Ascending aorta (tissue), 2 donors: ENCODE data around the gene HBS1L. TPM values are rescaled to one million over a fixed set of nuclear protein-coding genes. Genes with fewer than 3 reads are reported as not detected.

Experiments used
- DNase-seq, 2 donors: peaks; one replicate each; pipeline ENCODE4 v3.0.0-alpha.2; 2019; ENCODE audit warnings: low spot score in 2 of 2
- H3K27ac ChIP-seq, 2 donors: fragments of 200-600 bp; sonication (generic); one replicate each; pipeline ENCODE4 v1.5.1; 2016 to 2017; ENCODE audit warnings: mild to moderate bottlenecking in 1 of 2
- H3K27me3 ChIP-seq: fragments of 200-600 bp; sonication (generic); one replicate; pipeline ENCODE4 v1.5.1; 2017
- H3K36me3 ChIP-seq, 2 donors: fragments of 200-600 bp; sonication (generic); one replicate each; pipeline ENCODE4 v1.5.1; 2016
- H3K4me1 ChIP-seq, 2 donors: fragments of 200-600 bp; sonication (generic); one replicate each; pipeline ENCODE4 v1.5.1; 2016 to 2017; ENCODE audit warnings: mild to moderate bottlenecking in 1 of 2
- H3K4me3 ChIP-seq, 2 donors: fragments of 200-600 bp; sonication (generic); one replicate each; pipeline ENCODE4 v1.5.1; 2016 to 2017; ENCODE audit warnings: mild to moderate bottlenecking in 1 of 2
- H3K9me3 ChIP-seq, 2 donors: fragments of 200-600 bp; sonication (generic); one replicate each; pipeline ENCODE4 v1.5.1; 2016
- CTCF ChIP-seq, 3 experiments: fragments of 200-600 bp in 2 of 3; fragments of 450-650 bp in 1 of 3; sonication (generic) in 2 of 3; IDR thresholded peaks; one replicate each; pipeline ENCODE4 v1.5.1; 2016 to 2019; ENCODE audit warnings: antibody characterized with exemption in 3 of 3, mild to moderate bottlenecking in 1 of 3, moderate library complexity in 1 of 3
- intact Hi-C: fragments of 100-400 bp; cut with DNase I; formaldehyde crosslinking; loops from one replicate; pipeline ENCODE4 v1.15.1; 2023
- total RNA-seq: library from RNA; depleted of rRNA; stranded (reverse); fragments of >200 nt; gene quantifications from one replicate; pipeline ENCODE4 v1.1.0, GENCODE V29; 2016

The HBS1L gene
- total RNA-seq, 1 donor from 2014 or later, result 9.8 TPM

- DNase-seq, result no peak
- no peaks in the 10 kb centered on the region for H3K27me3 ChIP-seq
- H3K9me3 ChIP-seq, result no peaks in the 10 kb centered on the region
- no peaks in the 10 kb centered on the region for H3K36me3 ChIP-seq
- H3K27ac ChIP-seq, result no peak overlapping the region
- H3K4me3 ChIP-seq, result no peak overlapping the region
- no peak for TF ChIP-seq CTCF (IDR thresholded peaks at IDR 0.05)
- intact Hi-C loops, result no loop called here
- H3K4me1 ChIP-seq, result no peaks in the 10 kb centered on the region
Observed at GRCh38 chr6:135095716-135096115, 41.1 kb upstream of the HBS1L start.

GRCh38 chr6:135094403-135094821 is 39.8 kb upstream of the HBS1L start:
- H3K4me3 ChIP-seq, result no peak overlapping the region
- no peaks in the 10 kb centered on the region for H3K4me1 ChIP-seq
- H3K9me3 ChIP-seq, result no peaks in the 10 kb centered on the region
- intact Hi-C loops, result no loop called here
- DNase-seq, result no peak
- no peaks in the 10 kb centered on the region for H3K36me3 ChIP-seq
- H3K27ac ChIP-seq, result no peak overlapping the region
- H3K27me3 ChIP-seq, result no peaks in the 10 kb centered on the region
- TF ChIP-seq CTCF (IDR thresholded peaks at IDR 0.05), result no peak

- Histone ChIP-seq H3K36me3 (no peaks in the 10 kb centered on the region), H3K4me1 (no peaks in the 10 kb centered on the region), H3K4me3 (no peak overlapping the region), H3K27ac (no peak overlapping the region), H3K9me3 (no peaks in the 10 kb centered on the region), H3K27me3 (no peaks in the 10 kb centered on the region)
- TF ChIP-seq CTCF (IDR thresholded peaks at IDR 0.05), result no peak
- intact Hi-C loops, result no loop called here
- no peak for DNase-seq
Observed at GRCh38 chr6:135093578-135093977, 39.0 kb upstream of the HBS1L start.

- Histone ChIP-seq H3K27me3 (no peaks in the 10 kb centered on the region), H3K36me3 (no peaks in the 10 kb centered on the region), H3K9me3 (no peaks in the 10 kb centered on the region), H3K4me1 (no peaks in the 10 kb centered on the region), H3K4me3 (no peak overlapping the region), H3K27ac (no peak overlapping the region)
- intact Hi-C loops, result no loop called here
- DNase-seq, result no peak
- no peak for TF ChIP-seq CTCF (IDR thresholded peaks at IDR 0.05)
Observed at GRCh38 chr6:135092724-135093123, 38.1 kb upstream of the HBS1L start.

- no peaks in the 10 kb centered on the region for H3K4me1 ChIP-seq
- no peaks in the 10 kb centered on the region for H3K36me3 ChIP-seq
- DNase-seq, result no peak
- no peaks in the 10 kb centered on the region for H3K27me3 ChIP-seq
- TF ChIP-seq CTCF (IDR thresholded peaks at IDR 0.05), result no peak
- H3K9me3 ChIP-seq, result no peaks in the 10 kb centered on the region
- H3K27ac ChIP-seq, result no peak overlapping the region
- intact Hi-C loops, result no loop called here
- H3K4me3 ChIP-seq, result no peak overlapping the region
Observed at GRCh38 chr6:135090819-135091218, 36.2 kb upstream of the HBS1L start.

GRCh38 chr6:135089901-135090300 is 35.3 kb upstream of the HBS1L start:
- Histone ChIP-seq H3K4me1 (no peaks in the 10 kb centered on the region), H3K27me3 (no peaks in the 10 kb centered on the region), H3K9me3 (no peaks in the 10 kb centered on the region), H3K4me3 (no peak overlapping the region), H3K36me3 (no peaks in the 10 kb centered on the region), H3K27ac (no peak overlapping the region)
- intact Hi-C loops, result no loop called here
- no peak for DNase-seq
- no peak for TF ChIP-seq CTCF (IDR thresholded peaks at IDR 0.05)
